Endodermal cell (in vitro differentiated cells): Measurements from ENCODE around the gene ZNF503. TPM values are rescaled to one million over a fixed set of nuclear protein-coding genes. Genes with fewer than 3 reads are reported as not detected.

Experiments
- DNase-seq: peaks from one replicate; pipeline ENCODE4 v3.0.0-alpha.2; 2017
- H3K27ac ChIP-seq: 2 replicates; pipeline ENCODE4 v1.5.1; 2013; ENCODE audit warnings: mild to moderate bottlenecking, low read depth, low read length, moderate library complexity
- H3K27me3 ChIP-seq: 2 replicates; pipeline ENCODE4 v1.6.1; 2013; ENCODE audit warnings: mild to moderate bottlenecking, low read length, moderate library complexity; ENCODE audit not compliant: insufficient read depth, control insufficient read depth, poor library complexity, severe bottlenecking
- H3K36me3 ChIP-seq: 2 replicates; pipeline ENCODE4 v1.7.0; 2013; ENCODE audit warnings: mild to moderate bottlenecking, low read length, moderate library complexity; ENCODE audit not compliant: control insufficient read depth, insufficient read depth
- H3K4me1 ChIP-seq: one replicate; pipeline ENCODE4 v1.7.0; 2013; ENCODE audit warnings: low read length; ENCODE audit not compliant: control insufficient read depth, insufficient read depth
- H3K4me3 ChIP-seq: 2 replicates; pipeline ENCODE4 v1.5.1; 2013; ENCODE audit warnings: mild to moderate bottlenecking, low read length, moderate library complexity
- H3K9ac ChIP-seq: 2 replicates; pipeline ENCODE4 v1.6.1; 2013; ENCODE audit warnings: mild to moderate bottlenecking, low read length, moderate library complexity; ENCODE audit not compliant: poor library complexity, severe bottlenecking; ENCODE audit errors: extremely low read depth
- H3K9me3 ChIP-seq: 2 replicates; pipeline ENCODE4 v1.6.1; 2013; ENCODE audit warnings: mild to moderate bottlenecking, low read length, moderate library complexity; ENCODE audit not compliant: control insufficient read depth
- H3K27ac Mint-ChIP-seq: 2 replicates; pipeline ENCODE4 v1.8.0; 2020; ENCODE audit warnings: mixed read lengths
- H3K27me3 Mint-ChIP-seq: 2 replicates; pipeline ENCODE4 v1.8.0; 2021; ENCODE audit warnings: mild to moderate bottlenecking, mixed read lengths; ENCODE audit not compliant: insufficient read depth
- H3K36me3 Mint-ChIP-seq: 2 replicates; pipeline ENCODE4 v1.8.0; 2020; ENCODE audit warnings: low read depth, mixed read lengths
- H3K4me1 Mint-ChIP-seq: 2 replicates; pipeline ENCODE4 v1.8.0; 2020; ENCODE audit warnings: mixed read lengths
- H3K4me3 Mint-ChIP-seq: 2 replicates; pipeline ENCODE4 v1.8.0; 2020; ENCODE audit warnings: mild to moderate bottlenecking, moderate library complexity, mixed read lengths
- H3K9me3 Mint-ChIP-seq: 2 replicates; pipeline ENCODE4 v1.8.0; 2020; ENCODE audit warnings: mild to moderate bottlenecking, mixed read lengths
- WGBS, 2 experiments: methylation state at CpG; one replicate each; pipeline versions ENCODE4 v1.1.5 to v1.1.7; 2013; ENCODE audit warnings: missing lambda C conversion rate in 2 of 2, mixed read lengths in 1 of 2; ENCODE audit not compliant: insufficient coverage in 1 of 2, insufficient read length in 1 of 2; 5-methylcytosine and 5-hydroxymethylcytosine counted together
- total RNA-seq, 2 donors: library from RNA; stranded (reverse); fragmentation: NEBNext Ultra II Directional in 1 of 2; extraction: Animal tissue kit (Norgen Biotek cat#: 25700) in 1 of 2; gene quantifications; 2 replicates in 1 of 2; 3 replicates in 1 of 2; pipeline ENCODE4 v1.2.1, GENCODE V29; 2021
- TF ChIP-seq, protein P1 (sequence below): fragments of 200-600 bp; sonication (generic); conservative IDR thresholded peaks from 2 replicates; pipeline ENCODE4 v1.5.0; 2021; ENCODE audit warnings: antibody characterized with exemption, mild to moderate bottlenecking

ZNF503 gene
- total RNA-seq, 2 donors from 2014 or later = 0.40 to 1.1 TPM

DNA sequence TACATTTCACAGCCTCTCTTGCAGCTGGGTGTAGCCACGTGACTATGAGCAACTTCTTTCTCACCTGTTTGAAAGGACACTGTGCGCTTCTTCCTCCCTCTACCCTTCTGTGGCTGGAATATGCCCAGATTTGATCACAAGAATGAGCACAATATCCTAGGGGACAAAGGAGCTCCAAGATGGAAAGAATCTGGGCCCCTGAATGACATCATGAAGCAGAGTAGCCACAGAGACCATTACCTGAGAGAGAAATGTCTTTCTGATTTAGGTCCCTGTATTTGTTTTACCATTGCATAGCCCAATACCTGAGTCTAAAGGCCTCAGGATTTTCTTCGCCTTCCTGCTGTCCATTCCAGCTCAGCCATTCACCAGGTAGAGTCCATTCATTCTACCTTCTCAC, 15.4 kb downstream of the ZNF503 start:
- Histone ChIP-seq H3K4me3 (no peak overlapping the region), H3K9me3 (no peaks in the 10 kb centered on the region), H3K36me3 (no peaks in the 10 kb centered on the region), H3K9ac (no peak overlapping the region), H3K4me1 (no peaks in the 10 kb centered on the region), H3K27me3 (peaks cover 19% of the 10 kb centered on the region), H3K27ac (no peak overlapping the region)
- TF ChIP-seq, protein P1, sequence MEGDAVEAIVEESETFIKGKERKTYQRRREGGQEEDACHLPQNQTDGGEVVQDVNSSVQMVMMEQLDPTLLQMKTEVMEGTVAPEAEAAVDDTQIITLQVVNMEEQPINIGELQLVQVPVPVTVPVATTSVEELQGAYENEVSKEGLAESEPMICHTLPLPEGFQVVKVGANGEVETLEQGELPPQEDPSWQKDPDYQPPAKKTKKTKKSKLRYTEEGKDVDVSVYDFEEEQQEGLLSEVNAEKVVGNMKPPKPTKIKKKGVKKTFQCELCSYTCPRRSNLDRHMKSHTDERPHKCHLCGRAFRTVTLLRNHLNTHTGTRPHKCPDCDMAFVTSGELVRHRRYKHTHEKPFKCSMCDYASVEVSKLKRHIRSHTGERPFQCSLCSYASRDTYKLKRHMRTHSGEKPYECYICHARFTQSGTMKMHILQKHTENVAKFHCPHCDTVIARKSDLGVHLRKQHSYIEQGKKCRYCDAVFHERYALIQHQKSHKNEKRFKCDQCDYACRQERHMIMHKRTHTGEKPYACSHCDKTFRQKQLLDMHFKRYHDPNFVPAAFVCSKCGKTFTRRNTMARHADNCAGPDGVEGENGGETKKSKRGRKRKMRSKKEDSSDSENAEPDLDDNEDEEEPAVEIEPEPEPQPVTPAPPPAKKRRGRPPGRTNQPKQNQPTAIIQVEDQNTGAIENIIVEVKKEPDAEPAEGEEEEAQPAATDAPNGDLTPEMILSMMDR = no peak
- Mint-ChIP-seq H3K27ac (no peak overlapping the region), H3K4me3 (no peak overlapping the region), H3K9me3 (no peaks in the 10 kb centered on the region), H3K36me3 (no peaks in the 10 kb centered on the region), H3K4me1 (no peaks in the 10 kb centered on the region), H3K27me3 (peaks cover 63% of the 10 kb centered on the region)
- WGBS, 2 experiments = 81 to 89% methylated on average over 2 to 3 of the region's 3 CpGs
- no peak for DNase-seq

DNA sequence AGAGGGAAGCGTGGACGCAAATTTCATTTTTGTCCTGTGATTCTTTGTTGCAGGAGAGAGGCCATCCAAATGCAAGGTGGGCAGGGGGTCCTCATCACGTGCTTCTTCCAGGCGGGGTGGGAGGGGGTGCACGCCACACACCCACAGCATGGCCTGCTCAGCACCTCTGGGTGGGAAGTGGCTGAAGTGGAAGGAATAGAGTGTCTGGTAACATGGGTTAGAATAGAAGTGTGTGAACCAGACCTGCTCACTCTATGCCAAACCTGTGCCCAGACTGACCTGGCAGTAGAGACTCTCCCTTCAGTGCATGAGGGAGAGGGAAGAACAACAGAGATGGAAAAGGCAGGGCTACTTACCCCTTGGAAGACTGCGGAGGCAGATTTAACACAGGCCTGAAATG, 21.7 kb downstream of the ZNF503 start:
- Mint-ChIP-seq H3K4me3 (no peak overlapping the region), H3K9me3 (no peaks in the 10 kb centered on the region), H3K27me3 (peaks cover 21% of the 10 kb centered on the region), H3K4me1 (no peaks in the 10 kb centered on the region), H3K27ac (no peak overlapping the region), H3K36me3 (no peaks in the 10 kb centered on the region)
- TF ChIP-seq, protein P1 = no peak
- Histone ChIP-seq H3K27me3 (no peaks in the 10 kb centered on the region), H3K4me1 (no peaks in the 10 kb centered on the region), H3K4me3 (no peak overlapping the region), H3K9me3 (no peaks in the 10 kb centered on the region), H3K9ac (no peak overlapping the region), H3K36me3 (no peaks in the 10 kb centered on the region), H3K27ac (no peak overlapping the region)
- no peak for DNase-seq
- WGBS, 2 experiments = 89 to 97% methylated on average over 5 to 6 of the region's 6 CpGs

DNA sequence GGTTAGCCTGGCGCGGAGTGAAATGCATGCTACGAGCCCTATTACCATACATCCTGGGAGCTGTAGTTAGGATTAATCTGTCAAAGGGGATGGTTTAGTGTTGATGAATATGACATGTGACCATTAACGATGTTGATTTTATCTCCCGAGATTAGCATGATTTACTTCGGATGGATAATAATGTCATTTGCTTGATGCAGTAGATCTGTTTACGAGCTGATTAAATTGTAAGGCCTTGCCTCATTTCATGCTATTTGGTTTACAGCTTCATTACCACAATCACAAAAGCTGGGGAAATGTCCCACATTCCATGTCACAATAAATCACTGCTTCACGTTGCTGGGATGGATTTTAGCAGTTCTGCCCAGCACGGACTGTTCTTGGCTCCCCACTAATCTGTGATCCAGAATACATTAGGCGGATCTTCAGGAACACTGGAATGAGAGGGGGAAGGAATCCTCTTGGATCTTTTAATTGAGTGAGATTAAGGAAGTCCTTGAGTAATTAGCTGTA, 22.3 kb downstream of the ZNF503 start:
- H3K36me3 Mint-ChIP-seq = no peaks in the 10 kb centered on the region
- no peaks in the 10 kb centered on the region for H3K9me3 Mint-ChIP-seq
- H3K27ac Mint-ChIP-seq = no peak overlapping the region
- no peak overlapping the region for H3K9ac ChIP-seq
- TF ChIP-seq, protein P1 = no peak
- 71 to 86% methylated on average over 9 to 10 of the region's 10 CpGs for WGBS, 2 experiments
- no peak overlapping the region for H3K4me3 Mint-ChIP-seq
- H3K4me1 Mint-ChIP-seq = no peaks in the 10 kb centered on the region
- H3K27me3 ChIP-seq = no peaks in the 10 kb centered on the region
- no peaks in the 10 kb centered on the region for H3K4me1 ChIP-seq
- peaks cover 21% of the 10 kb centered on the region for H3K27me3 Mint-ChIP-seq
- no peak overlapping the region for H3K4me3 ChIP-seq
- no peak for DNase-seq
- H3K9me3 ChIP-seq = no peaks in the 10 kb centered on the region
- H3K36me3 ChIP-seq = no peaks in the 10 kb centered on the region
- no peak overlapping the region for H3K27ac ChIP-seq
